OCI-LY3 (cell line): ENCODE results near the gene AKR1E2.

ENCODE experiments used
- H2AFZ ChIP-seq: fragments of 200-600, 300-600 bp; shearing (Covaris generic); 2 replicates; pipeline ENCODE4 v1.6.0; 2014; ENCODE audit warnings: antibody characterized with exemption, low read depth, low read length
- H3K27ac ChIP-seq: fragments of 200-600, 300-600 bp; sonication (generic); 2 replicates; pipeline ENCODE4 v1.5.1; 2014; ENCODE audit warnings: mild to moderate bottlenecking, low read length, moderate library complexity, mixed read lengths
- H3K27me3 ChIP-seq: fragments of 200-600, 300-600 bp; sonication (generic); 2 replicates; pipeline ENCODE4 v1.6.1; 2014; ENCODE audit warnings: low read depth, low read length, mixed read lengths
- H3K36me3 ChIP-seq: fragments of 200-600, 300-600 bp; sonication (generic); replicated peaks from 2 replicates; pipeline ENCODE3; 2014; ENCODE audit warnings: low read depth, low read length, mixed read lengths
- H3K4me1 ChIP-seq: fragments of 300-600, 200-600 bp; sonication (generic); 2 replicates; pipeline ENCODE4 v1.6.1; 2014; ENCODE audit warnings: low read length, mixed read lengths
- H3K4me2 ChIP-seq: fragments of 200-600, 300-600 bp; sonication (generic); 2 replicates; pipeline ENCODE4 v1.6.1; 2014; ENCODE audit warnings: low read length, mixed read lengths
- H3K4me3 ChIP-seq: fragments of 300-600, 200-600 bp; sonication (generic); 2 replicates; pipeline ENCODE4 v1.5.1; 2014; ENCODE audit warnings: antibody characterized with exemption, mild to moderate bottlenecking, low read length, moderate library complexity
- H3K79me2 ChIP-seq: fragments of 300-600, 200-600 bp; shearing (Covaris generic); 2 replicates; pipeline ENCODE4 v1.6.1; 2014; ENCODE audit warnings: mild to moderate bottlenecking, low read length, mixed read lengths
- H3K9ac ChIP-seq: fragments of 300-600, 200-600 bp; shearing (Covaris generic); 2 replicates; pipeline ENCODE4 v1.6.0; 2014; ENCODE audit warnings: mild to moderate bottlenecking, low read length, moderate library complexity
- H3K9me3 ChIP-seq: fragments of 200-600, 300-600 bp; shearing (Covaris generic); 2 replicates; pipeline ENCODE4 v1.6.1; 2014; ENCODE audit warnings: low read length, mixed read lengths; ENCODE audit not compliant: insufficient read depth
- H4K20me1 ChIP-seq: fragments of 200-600, 300-600 bp; sonication (generic); 2 replicates; pipeline ENCODE4 v1.6.1; 2016; ENCODE audit warnings: low read length, mixed read lengths; ENCODE audit not compliant: insufficient read depth
- CTCF ChIP-seq: fragments of 200-600, 300-600 bp; sonication (generic); IDR thresholded peaks from 2 replicates; pipeline ENCODE4 v1.5.1; 2014; ENCODE audit warnings: antibody characterized with exemption, low read length, low read depth
- EZH2phosphoT487 ChIP-seq: fragments of 200-600 bp; shearing (Covaris generic); IDR thresholded peaks from 2 replicates; pipeline ENCODE4 v1.6.1; 2018; ENCODE audit warnings: antibody characterized with exemption, mixed run types, low read depth

The AKR1E2 gene

GRCh38 chr10:4830551-4830950 is 4.5 kb downstream of the AKR1E2 start:
- no peaks in the 10 kb centered on the region for H3K79me2 ChIP-seq
- peaks cover 6% of the 10 kb centered on the region for H3K27me3 ChIP-seq
- H3K4me2 ChIP-seq = no peak overlapping the region
- no peak overlapping the region for H3K4me3 ChIP-seq
- H4K20me1 ChIP-seq = no peaks in the 10 kb centered on the region
- no peak overlapping the region for H2AFZ ChIP-seq
- H3K36me3 ChIP-seq = no peaks in the 10 kb centered on the region
- TF ChIP-seq EZH2phosphoT487 (no peak), CTCF (no peak)
- H3K9me3 ChIP-seq = no peaks in the 10 kb centered on the region
- no peak overlapping the region for H3K9ac ChIP-seq
- no peaks in the 10 kb centered on the region for H3K4me1 ChIP-seq
- H3K27ac ChIP-seq = no peak overlapping the region

GRCh38 chr10:4831091-4831490 is 5.1 kb downstream of the AKR1E2 start:
- H3K79me2 ChIP-seq = no peaks in the 10 kb centered on the region
- no peak overlapping the region for H2AFZ ChIP-seq
- H3K4me2 ChIP-seq = no peak overlapping the region
- no peak overlapping the region for H3K4me3 ChIP-seq
- no peak overlapping the region for H3K9ac ChIP-seq
- H3K27ac ChIP-seq = no peak overlapping the region
- no peaks in the 10 kb centered on the region for H4K20me1 ChIP-seq
- TF ChIP-seq EZH2phosphoT487 = no peak
- TF ChIP-seq CTCF = no peak
- peaks cover 6% of the 10 kb centered on the region for H3K27me3 ChIP-seq
- no peaks in the 10 kb centered on the region for H3K36me3 ChIP-seq
- H3K9me3 ChIP-seq = no peaks in the 10 kb centered on the region
- no peaks in the 10 kb centered on the region for H3K4me1 ChIP-seq

- H3K4me2 ChIP-seq = no peak overlapping the region
- no peaks in the 10 kb centered on the region for H3K9me3 ChIP-seq
- H3K36me3 ChIP-seq = no peaks in the 10 kb centered on the region
- no peaks in the 10 kb centered on the region for H3K79me2 ChIP-seq
- no peak for TF ChIP-seq CTCF
- TF ChIP-seq EZH2phosphoT487 = no peak
- peaks cover 6% of the 10 kb centered on the region for H3K27me3 ChIP-seq
- H3K27ac ChIP-seq = no peak overlapping the region
- no peaks in the 10 kb centered on the region for H4K20me1 ChIP-seq
- no peaks in the 10 kb centered on the region for H3K4me1 ChIP-seq
- no peak overlapping the region for H2AFZ ChIP-seq
- no peak overlapping the region for H3K4me3 ChIP-seq
- H3K9ac ChIP-seq = no peak overlapping the region
Measured at GRCh38 chr10:4833286-4833685, 7.3 kb downstream of the AKR1E2 start.

- H3K36me3 ChIP-seq = no peaks in the 10 kb centered on the region
- H2AFZ ChIP-seq = no peak overlapping the region
- TF ChIP-seq CTCF = no peak
- TF ChIP-seq EZH2phosphoT487 = no peak
- H4K20me1 ChIP-seq = no peaks in the 10 kb centered on the region
- no peak overlapping the region for H3K9ac ChIP-seq
- no peak overlapping the region for H3K4me2 ChIP-seq
- no peaks in the 10 kb centered on the region for H3K9me3 ChIP-seq
- H3K4me1 ChIP-seq = peaks cover 6% of the 10 kb centered on the region
- no peak overlapping the region for H3K27ac ChIP-seq
- H3K27me3 ChIP-seq = no peaks in the 10 kb centered on the region; the same call in 1 of the 2 replicates
- H3K4me3 ChIP-seq = no peak overlapping the region
- H3K79me2 ChIP-seq = no peaks in the 10 kb centered on the region
Measured at GRCh38 chr10:4834898-4835405, 8.9 kb downstream of the AKR1E2 start.
